ENCODE results near the gene PMM1.

Gene PMM1

GRCh38 chr22:41555325-41555982 is 34.2 kb downstream of the PMM1 start:
- Histone ChIP-seq H3K27ac (no peak overlapping the region), H3K4me3 (ENCODE audit: low read depth in 1 of 2, low read length in 1 of 2) (no peak overlapping the region), H3K27me3 (peaks cover 43% of the 10 kb centered on the region), H3K4me1 (ENCODE audit: control insufficient read depth in 1 of 2, insufficient read depth in 1 of 2, low read depth in 1 of 2, low read length in 1 of 2) (no peaks in the 10 kb centered on the region), H3K9me3 (no peaks in the 10 kb centered on the region), H3K36me3 (no peaks in the 10 kb centered on the region)
- no peak for TF ChIP-seq CTCF (IDR thresholded peaks at IDR 0.05)

GRCh38 chr22:41551877-41552582 is 37.6 kb downstream of the PMM1 start:
- H3K4me3 ChIP-seq (ENCODE audit: low read depth in 1 of 2, low read length in 1 of 2) = no peak overlapping the region
- no peak for TF ChIP-seq CTCF (IDR thresholded peaks at IDR 0.05)
- peaks cover 11% of the 10 kb centered on the region for H3K27me3 ChIP-seq
- no peaks in the 10 kb centered on the region for H3K36me3 ChIP-seq
- no peak overlapping the region for H3K27ac ChIP-seq
- no peaks in the 10 kb centered on the region for H3K4me1 ChIP-seq (ENCODE audit: control insufficient read depth in 1 of 2, insufficient read depth in 1 of 2, low read depth in 1 of 2, low read length in 1 of 2)
- no peaks in the 10 kb centered on the region for H3K9me3 ChIP-seq

- peaks cover under 1% of the 10 kb centered on the region for H3K27me3 ChIP-seq
- no peaks in the 10 kb centered on the region for H3K36me3 ChIP-seq
- H3K4me1 ChIP-seq (ENCODE audit: control insufficient read depth in 1 of 2, insufficient read depth in 1 of 2, low read depth in 1 of 2, low read length in 1 of 2) = no peaks in the 10 kb centered on the region
- H3K9me3 ChIP-seq = no peaks in the 10 kb centered on the region
- no peak overlapping the region for H3K27ac ChIP-seq
- TF ChIP-seq CTCF (IDR thresholded peaks at IDR 0.05) = no peak
- H3K4me3 ChIP-seq (ENCODE audit: low read depth in 1 of 2, low read length in 1 of 2) = no peak overlapping the region
Measured at GRCh38 chr22:41550952-41551491, 38.6 kb downstream of the PMM1 start.

- no peaks in the 10 kb centered on the region for H3K36me3 ChIP-seq
- peaks cover 9 to 10% of the 10 kb centered on the region in 2 experiments for H3K4me1 ChIP-seq (ENCODE audit: control insufficient read depth in 1 of 2, insufficient read depth in 1 of 2, low read depth in 1 of 2, low read length in 1 of 2)
- no peaks in the 10 kb centered on the region for H3K9me3 ChIP-seq
- TF ChIP-seq CTCF (IDR thresholded peaks at IDR 0.05) = no peak
- H3K4me3 ChIP-seq (ENCODE audit: low read depth in 1 of 2, low read length in 1 of 2) = no peak overlapping the region
- no peaks in the 10 kb centered on the region for H3K27me3 ChIP-seq
- H3K27ac ChIP-seq = no peak overlapping the region
Measured at GRCh38 chr22:41548830-41549211, 40.8 kb downstream of the PMM1 start.

GRCh38 chr22:41544671-41545476 is 44.8 kb downstream of the PMM1 start:
- Histone ChIP-seq H3K4me3 (ENCODE audit: low read depth in 1 of 2, low read length in 1 of 2) (peak overlapping the region; percentile 75 to 76), H3K27ac (peak overlapping the region; percentile 66), H3K9me3 (no peaks in the 10 kb centered on the region), H3K4me1 (ENCODE audit: control insufficient read depth in 1 of 2, insufficient read depth in 1 of 2, low read depth in 1 of 2, low read length in 1 of 2) (peaks cover 14 to 15% of the 10 kb centered on the region in 2 experiments), H3K27me3 (no peaks in the 10 kb centered on the region), H3K36me3 (peaks cover 2% of the 10 kb centered on the region)
- TF ChIP-seq CTCF (IDR thresholded peaks at IDR 0.05) = no peak
